ENCODE results near the gene LILRA5.
"Not testable (repeated sequence)": the region's sequence is repeated elsewhere in the genome, so short reads cannot be mapped to it uniquely, and the experiment has no call there.

LILRA5 gene

DNA sequence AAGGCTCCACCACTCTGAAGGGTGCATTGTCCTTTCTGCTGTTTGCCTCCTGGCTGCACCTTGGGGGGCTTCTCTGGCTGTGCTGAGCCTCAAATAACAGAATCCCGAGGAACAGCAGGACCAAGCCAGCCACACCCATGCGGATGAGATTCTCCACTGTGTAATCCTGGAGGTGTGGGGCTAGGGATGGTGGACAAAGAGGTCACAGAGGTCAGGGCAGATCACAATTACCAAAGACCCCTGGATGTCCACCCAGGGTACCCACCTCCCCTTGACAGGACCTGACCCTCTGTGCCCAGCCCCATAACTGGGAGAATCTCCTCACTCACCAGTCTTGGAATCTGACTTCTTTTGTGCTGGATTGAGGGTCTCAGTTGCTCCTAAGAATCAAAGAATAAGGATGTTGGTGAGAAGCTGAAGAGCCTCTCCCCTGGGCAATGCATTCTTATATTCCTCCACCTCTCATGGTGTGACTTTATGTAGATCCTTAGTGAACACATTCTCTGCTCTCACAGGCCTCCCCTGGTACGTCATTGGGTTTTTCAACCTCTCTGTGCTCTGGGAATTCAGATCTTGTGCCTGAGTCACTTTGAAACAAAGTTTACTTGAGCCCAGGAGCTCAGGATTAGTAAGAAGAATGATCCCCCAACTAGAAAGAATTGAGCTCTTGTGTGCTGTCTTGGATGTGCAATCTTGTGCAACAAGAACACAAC lies 20.8 kb upstream of the LILRA5 start:
- no peak for DNase-seq (ENCODE audit: low spot score)

DNA sequence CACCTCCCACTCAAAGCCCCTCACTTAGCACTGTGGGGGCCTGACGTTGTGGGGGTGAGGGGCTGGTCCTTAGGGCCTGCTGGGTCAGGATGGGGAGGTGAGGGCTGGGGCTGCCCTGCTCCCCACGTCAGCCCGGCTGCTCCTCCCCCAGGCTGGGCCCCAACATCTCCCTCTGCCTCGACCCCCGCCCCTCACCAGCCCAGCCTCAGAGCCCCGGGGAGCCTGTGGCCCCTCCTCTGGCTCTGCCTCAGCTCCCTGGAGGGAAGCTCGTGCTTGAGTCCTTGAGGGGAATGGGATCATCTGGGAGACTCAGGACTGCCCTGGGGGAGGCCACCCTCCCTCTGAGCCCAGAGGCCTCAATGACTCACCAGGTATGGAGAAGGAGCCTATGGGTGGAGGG lies 19.2 kb upstream of the LILRA5 start:
- DNase-seq (ENCODE audit: low spot score), result no peak

GRCh38 chr19:54331626-54332025 lies 18.7 kb upstream of the LILRA5 start:
- no peak for DNase-seq (ENCODE audit: low spot score)

GRCh38 chr19:54329476-54330165 lies 16.7 kb upstream of the LILRA5 start:
- DNase-seq (ENCODE audit: low spot score), result no peak

DNA sequence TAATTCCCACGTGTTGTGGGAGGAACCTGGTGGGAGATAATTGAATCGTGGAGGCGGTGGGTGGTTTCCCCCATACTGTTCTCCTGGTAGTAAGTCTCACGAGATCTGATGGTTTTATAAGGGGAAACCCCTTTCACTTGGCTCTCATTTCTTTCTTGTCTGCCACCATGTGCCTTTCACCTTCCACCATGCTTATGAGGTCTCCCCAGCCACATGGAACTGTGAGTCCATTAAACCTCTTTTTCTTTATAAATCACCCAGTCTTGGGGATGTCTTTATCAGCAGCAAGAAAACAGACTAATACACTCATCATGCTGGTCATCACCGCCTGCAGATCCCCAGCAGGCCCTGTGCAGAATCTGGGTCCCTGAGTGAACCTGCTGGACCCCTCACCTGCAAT lies 15.8 kb upstream of the LILRA5 start:
- DNase-seq (ENCODE audit: low spot score), result not testable (repeated sequence)

DNA sequence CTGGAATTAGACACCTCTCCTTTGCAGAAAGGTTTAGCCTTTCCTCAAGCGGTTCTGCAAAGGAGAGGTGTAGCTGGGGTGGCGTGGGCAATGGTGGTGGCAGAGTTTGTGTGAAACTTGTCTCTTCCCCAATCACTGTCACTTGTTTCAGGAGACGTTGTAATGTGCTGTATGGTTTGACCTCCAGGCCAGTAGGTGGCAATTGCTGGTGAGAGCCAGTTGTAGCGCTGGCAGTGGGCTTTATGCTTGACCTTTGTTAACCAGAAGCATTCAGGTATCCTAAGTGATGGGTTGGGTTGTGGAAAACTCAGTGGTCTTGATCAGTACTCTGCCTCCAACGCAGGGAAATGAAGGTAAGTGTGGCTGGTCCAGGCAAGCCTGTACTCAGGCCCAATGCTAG lies 12.7 kb upstream of the LILRA5 start:
- no peak for DNase-seq (ENCODE audit: low spot score)

GRCh38 chr19:54325194-54325621 lies 12.2 kb upstream of the LILRA5 start:
- DNase-seq (ENCODE audit: low spot score), result peak; percentile 50

DNA sequence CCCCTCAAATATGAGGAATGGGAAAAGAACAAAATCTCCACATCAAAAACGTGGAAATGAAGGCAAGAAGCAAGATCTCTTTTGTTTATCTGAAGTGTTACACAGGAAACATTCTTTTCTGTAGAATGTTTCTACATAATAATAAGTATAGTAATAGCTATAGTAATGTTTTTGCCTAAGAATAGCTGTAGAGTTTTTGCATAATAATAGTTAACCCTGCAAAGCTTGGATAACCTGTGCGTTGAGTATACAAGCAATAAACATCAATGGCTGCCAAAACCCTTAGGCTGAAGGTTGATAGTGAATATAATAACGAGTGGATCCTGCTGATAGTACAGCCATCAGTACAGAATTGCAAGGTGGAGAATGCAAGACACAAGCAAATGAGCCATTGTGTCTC lies 11.1 kb upstream of the LILRA5 start:
- DNase-seq (ENCODE audit: low spot score), result no peak

GRCh38 chr19:54322934-54323333 lies 10.0 kb upstream of the LILRA5 start:
- not testable (repeated sequence) for DNase-seq (ENCODE audit: low spot score)

GRCh38 chr19:54322295-54322694 lies 9.3 kb upstream of the LILRA5 start:
- DNase-seq (ENCODE audit: low spot score), result not testable (repeated sequence)

- no peak for DNase-seq (ENCODE audit: low spot score)
Measured at GRCh38 chr19:54319892-54320670, 7.1 kb upstream of the LILRA5 start.

DNA sequence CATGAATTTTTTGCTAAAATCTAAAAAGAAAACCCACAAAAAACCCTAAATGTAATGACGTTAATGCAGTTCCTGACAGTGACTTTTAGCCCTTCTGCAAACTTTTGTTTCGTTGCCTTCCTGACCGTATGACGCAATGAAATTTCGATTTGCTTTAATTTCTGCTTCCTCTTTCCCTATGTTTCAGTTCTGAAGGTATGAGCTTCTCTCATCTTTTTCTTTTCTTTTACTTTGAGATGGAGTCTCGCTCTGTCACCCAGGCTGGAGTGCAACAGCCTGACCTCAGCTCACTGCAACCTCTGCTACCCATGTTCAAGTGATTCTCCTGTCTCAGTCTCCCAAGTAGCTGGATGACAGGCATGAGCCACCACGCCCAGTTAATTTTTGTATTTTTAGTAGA lies 6.1 kb upstream of the LILRA5 start:
- no peak for DNase-seq (ENCODE audit: low spot score)

DNA sequence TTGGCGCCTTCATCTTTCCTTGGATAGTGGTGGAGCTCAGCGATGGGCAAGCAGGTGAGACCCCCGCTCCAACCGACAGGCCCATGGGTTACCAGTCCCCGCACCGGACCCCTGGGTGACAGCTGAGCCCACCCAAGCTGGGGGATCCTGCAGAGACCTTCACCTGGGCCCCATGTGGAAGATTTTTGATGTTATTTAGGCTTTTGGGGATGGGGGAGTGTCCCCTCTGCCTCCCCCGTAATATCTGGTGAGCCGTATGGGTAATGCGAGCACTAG lies 4.9 kb upstream of the LILRA5 start:
- no peak for DNase-seq (ENCODE audit: low spot score)

DNA sequence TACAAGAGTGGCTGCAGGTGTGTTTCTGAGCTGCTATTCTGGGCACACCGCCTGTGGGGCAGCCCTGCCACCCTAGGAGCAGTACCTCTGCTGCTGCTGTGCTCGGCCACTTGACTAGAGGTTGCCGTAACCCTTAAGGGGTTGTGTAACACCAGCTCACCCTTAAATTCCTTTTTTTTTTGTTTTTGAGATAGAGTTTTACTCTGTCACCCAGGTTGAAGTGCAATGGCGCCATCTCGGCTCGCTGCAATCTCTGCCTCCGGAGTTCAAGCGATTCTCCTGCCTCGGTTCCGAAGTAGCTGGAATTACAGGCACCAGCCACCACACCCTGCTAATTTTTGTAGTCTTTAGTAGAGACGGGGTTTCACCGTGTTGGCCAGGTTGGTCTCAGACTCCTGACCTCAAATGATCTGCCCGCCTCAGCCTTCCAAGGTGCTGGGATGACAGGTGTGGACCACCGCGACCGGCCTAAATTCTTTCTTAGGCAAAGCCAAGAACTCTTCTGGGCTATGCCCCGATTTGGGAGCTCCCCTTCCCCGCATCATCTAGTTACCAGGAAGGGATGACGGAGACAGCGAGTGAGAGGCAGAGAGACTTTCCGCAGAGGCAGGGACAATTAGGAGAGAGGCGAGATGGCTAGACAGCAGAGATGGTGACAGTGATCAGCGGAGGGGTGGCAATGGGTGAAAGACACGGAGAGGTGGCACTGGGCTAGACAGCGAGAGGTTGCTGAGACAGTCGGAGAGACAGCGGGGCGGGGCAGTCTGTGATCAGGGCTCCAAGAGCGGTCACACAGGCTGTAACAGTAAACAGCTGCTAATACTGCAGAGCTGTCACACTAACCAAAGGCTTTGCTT lies 4.4 kb upstream of the LILRA5 start:
- no peak for DNase-seq (ENCODE audit: low spot score)

GRCh38 chr19:54316746-54317107 lies 3.8 kb upstream of the LILRA5 start:
- no peak for DNase-seq (ENCODE audit: low spot score)

GRCh38 chr19:54315956-54316355 lies 3.0 kb upstream of the LILRA5 start:
- DNase-seq (ENCODE audit: low spot score), result no peak

- DNase-seq (ENCODE audit: low spot score), result no peak
Measured at GRCh38 chr19:54312011-54312410, 955 bp downstream of the LILRA5 start.

- no peak for DNase-seq (ENCODE audit: low spot score)
Measured at GRCh38 chr19:54311486-54311885, 1.5 kb downstream of the LILRA5 start.

DNA sequence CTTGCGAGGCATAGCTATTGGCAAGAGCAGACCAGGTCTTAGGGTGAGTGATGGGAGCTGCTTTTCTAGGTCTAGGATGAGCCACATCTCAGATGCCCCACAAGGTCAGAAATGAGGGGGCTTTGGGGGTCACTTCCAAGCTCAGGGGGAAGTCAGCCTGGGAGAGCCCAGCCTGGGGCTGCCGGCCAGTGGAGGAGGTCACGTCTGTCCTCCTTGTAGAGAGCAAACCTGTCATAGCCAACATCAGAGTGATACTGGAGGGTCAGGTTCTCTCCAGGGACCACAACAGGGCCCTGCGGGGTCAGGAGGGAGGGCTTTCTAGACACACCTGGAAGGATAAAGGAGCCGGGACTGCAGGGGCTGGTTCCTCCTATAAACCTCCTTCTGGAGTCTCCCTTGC lies 2.4 kb downstream of the LILRA5 start:
- DNase-seq (ENCODE audit: low spot score), result no peak

DNA sequence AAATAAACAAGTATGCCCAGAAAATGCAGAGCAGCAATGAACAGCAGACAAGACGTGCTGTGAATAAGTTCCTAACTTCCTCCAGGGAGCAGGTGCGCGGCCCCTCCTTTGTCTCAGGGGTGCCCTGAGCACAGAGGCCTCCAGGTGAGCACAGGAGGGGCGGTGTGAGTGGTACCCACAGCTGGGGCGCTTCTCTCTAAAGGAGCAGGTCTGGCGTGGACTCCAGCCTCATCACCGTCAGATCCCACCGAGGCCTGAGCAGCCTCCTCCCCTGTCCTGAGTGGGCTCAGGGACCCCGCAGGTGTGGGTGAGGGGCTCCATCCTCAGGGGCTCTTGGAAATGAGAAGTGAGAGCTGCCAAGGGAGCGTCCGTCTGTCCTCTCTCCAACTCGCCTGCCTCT lies 3.2 kb downstream of the LILRA5 start:
- no peak for DNase-seq (ENCODE audit: low spot score)

GRCh38 chr19:54307389-54308020 lies 5.5 kb downstream of the LILRA5 start:
- DNase-seq (ENCODE audit: low spot score), result no peak

DNA sequence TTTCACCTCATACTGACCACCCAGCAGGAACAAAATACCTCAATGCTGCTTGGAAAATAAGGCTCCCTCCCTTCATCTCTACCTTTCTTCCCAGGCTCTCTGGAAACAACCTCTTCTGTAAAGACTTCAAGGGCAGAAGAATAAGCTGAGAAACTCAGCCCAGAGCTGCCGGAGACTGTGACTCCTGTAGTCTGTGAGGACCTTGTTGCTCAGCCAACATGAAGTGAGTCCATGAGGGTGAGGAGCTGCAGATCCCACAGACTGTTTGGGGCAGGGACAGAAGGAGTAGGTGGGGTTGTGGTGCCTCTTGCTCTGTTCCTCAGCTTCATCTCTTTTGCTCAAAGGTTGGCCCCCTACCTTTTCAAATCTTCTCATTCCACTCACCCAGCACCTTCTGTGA lies 7.8 kb downstream of the LILRA5 start:
- no peak for DNase-seq (ENCODE audit: low spot score)

All from activated CD4-positive, alpha-beta T cell treated with anti-CD3 and anti-CD28 coated beads, Interleukin-2, Interleukin-4, amounts not matched to agents 100 ng/mL and 50 ng/mL, durations not matched to agents 16 hours and 8 hours (primary cell).